RKO (cell line): ENCODE measurements around the gene BTBD16.
A peak's percentile ranks its signal among the peaks of the same experiment; 100 is the strongest.

Experiments
- DNase-seq: peaks from one replicate; pipeline ENCODE4 v3.0.0-alpha.2; 2016; ENCODE audit warnings: low spot score

BTBD16 gene

DNA sequence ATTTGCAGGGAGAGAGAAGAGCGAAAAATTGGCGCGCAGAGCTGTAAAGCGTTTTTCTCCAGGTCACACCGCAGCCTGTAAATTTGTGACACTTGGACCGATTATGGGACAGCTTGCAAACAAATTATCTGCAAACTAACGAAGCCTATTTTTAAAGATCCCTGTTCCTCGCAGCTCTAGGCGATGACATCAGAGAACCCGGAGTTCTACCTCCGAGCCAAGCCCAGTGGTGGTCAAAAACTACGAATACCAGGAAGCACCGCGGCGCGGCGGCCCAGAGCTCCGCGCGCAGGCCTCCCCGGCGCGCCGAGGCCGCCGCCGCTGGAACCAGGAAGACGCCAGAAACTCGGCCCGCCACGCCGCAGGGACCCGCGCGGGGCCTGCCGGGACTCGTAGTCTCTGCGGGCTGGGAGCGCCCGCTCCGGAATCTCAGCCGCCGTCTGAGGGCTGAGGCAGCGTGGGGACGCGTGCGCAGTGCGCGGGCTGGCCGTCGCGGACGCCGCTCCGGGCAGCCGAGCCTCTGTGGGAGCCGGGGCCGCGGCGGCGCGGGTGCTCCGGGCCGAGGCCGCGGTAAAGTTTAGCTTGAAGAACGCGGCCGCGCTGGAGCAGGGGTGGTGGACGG, 103.3 kb downstream of the BTBD16 start, which contains the start of gene PLEKHA1:
Gene PLEKHA1, plus strand, starts transcription at position 472 of the 622 bp plus-strand sequence. CDS start 18,493 bp downstream, outside the sequence.
- DNase-seq, result peak; percentile 93

GRCh38 chr10:122374859-122375678, 104.0 kb downstream of the BTBD16 start:
- DNase-seq, result peak; percentile 49

GRCh38 chr10:122375679-122376160, 104.6 kb downstream of the BTBD16 start:
- DNase-seq, result no peak

DNA sequence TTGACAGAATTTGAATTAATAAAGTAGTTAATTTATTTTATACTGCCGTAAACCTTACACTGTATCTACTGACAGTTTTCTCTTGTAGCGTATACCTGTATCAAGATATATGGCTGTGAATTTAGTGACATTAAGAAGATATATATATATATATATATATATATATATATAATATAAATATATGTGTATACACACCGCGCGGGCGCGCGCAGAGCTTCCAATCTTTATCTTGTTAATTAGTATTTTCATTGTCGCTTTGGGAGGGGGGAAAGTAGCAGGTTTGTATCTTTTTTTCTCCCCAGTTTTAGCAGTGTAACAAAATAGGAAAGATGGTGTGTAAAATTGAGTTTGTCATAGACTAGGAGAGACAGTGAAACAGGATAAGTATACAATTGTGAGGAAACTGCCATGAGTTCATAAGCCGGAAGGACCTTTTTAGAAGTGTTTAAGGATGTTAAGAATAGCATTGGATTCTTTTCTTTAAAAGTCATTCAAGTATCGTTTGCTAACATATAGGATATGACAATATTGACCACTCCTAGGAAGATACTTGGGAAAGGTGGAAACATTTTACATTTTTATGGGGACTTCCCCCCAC, 105.4 kb downstream of the BTBD16 start:
- DNase-seq, result no peak

- no peak for DNase-seq
Observed at GRCh38 chr10:122379041-122379440, 107.9 kb downstream of the BTBD16 start.

DNA sequence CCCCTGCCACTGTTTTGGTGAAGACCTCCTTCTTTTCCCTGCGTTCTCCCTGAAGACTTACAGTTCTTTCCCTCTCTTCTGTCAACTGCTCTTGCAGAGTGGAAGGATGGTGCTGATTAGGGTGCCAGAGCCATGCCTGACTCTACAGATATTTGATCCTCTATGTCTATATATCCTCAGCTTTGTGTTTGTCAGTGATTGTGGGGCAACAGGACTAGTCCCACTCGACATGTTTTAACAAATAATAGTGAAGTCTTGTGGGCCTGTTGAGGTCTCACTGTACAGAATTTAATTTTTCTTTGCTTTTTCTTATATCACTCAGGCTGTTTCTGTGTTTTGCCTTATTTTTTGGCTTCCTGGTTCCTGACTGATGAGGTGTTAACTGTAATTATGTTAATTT, 108.4 kb downstream of the BTBD16 start:
- no peak for DNase-seq

DNA sequence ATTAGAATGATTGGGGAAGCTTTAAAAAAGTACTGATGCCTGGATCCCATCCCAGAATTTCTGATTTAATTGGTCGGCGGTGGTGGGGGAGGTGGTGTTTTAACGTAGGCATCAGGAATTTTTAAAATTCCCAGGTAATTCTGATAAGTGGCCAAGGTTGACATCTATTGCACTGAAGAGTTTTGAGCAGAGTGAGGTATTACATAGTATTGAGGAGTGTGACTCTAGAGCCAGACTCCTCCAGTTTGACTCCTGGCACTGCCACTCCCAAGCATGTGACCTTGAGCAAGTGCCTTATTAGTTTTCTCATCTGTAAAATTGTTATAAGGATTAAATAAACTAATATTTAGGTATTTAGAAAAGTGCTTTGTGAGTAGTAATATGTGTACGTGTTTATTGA, 109.6 kb downstream of the BTBD16 start:
- no peak for DNase-seq

DNA sequence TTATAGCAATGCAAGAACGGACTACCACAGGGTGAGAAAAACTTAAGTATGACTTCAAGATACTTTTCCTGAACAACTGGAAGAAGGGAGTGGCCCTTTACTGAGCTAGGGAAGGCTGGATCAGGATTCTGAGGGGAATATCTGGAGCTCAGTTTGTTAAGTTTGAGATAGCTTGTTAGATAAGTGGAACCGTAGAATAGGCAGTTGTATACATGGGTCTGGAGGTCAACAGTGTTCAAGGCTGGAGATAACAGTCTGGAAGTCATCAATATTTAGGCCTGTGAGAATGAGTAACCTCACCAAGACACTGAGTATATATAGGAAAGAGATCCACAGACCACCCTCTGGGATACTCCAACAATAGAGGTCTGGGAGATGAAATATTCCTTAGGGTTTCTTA, 110.6 kb downstream of the BTBD16 start:
- DNase-seq, result no peak

GRCh38 chr10:122386514-122386913, 115.4 kb downstream of the BTBD16 start:
- DNase-seq, result no peak

- no peak for DNase-seq
Observed at GRCh38 chr10:122387572-122387971, 116.5 kb downstream of the BTBD16 start.
